ENCODE results near the gene ZFAND3. TPM values are rescaled to one million over a fixed set of nuclear protein-coding genes. Genes with fewer than 3 reads are reported as not detected.
A peak's percentile ranks its signal among the peaks of the same experiment; 100 is the strongest.

ZFAND3 gene
- total and polyA plus RNA-seq, 2 donors (not counting 3 experiments of a cell fraction or from before 2014, with no cell fraction given) = 15.4 to 54.2 TPM

- Histone ChIP-seq H3K9me1 (replicated peaks; ENCODE audit: control insufficient read depth, extremely low read depth, insufficient read depth, low read length) (no peaks in the 10 kb centered on the region), H3K4me1 (ENCODE audit: control insufficient read depth, extremely low read depth, insufficient read depth, low read length) (peaks cover 3% of the 10 kb centered on the region), H3K4me2 (ENCODE audit: insufficient read depth, low read length) (no peak overlapping the region), H3K79me2 (ENCODE audit: control insufficient read depth, insufficient read depth, low read length) (peaks cover 83% of the 10 kb centered on the region), H2AFZ (ENCODE audit: low read depth, low read length) (no peak overlapping the region), H3K9me3 (replicated peaks; ENCODE audit: control insufficient read depth, insufficient read depth, low read length) (no peaks in the 10 kb centered on the region), H3K36me3 (ENCODE audit: control insufficient read depth in 2 of 2, extremely low read depth in 1 of 2, insufficient read depth in 2 of 2, low read length in 2 of 2) (no peaks in the 10 kb centered on the region), H4K20me1 (replicated peaks; ENCODE audit: control insufficient read depth, extremely low read depth, insufficient read depth, low read length) (peaks cover 16% of the 10 kb centered on the region), H3K4me3 (replicated peaks in 1 of 3; ENCODE audit: insufficient read depth in 1 of 3, low read depth in 1 of 3, low read length in 3 of 3) (no peak overlapping the region), H3K9ac (replicated peaks; ENCODE audit: extremely low read depth, insufficient read depth, low read length) (no peak overlapping the region), H3K27me3 (ENCODE audit: control insufficient read depth in 2 of 2, insufficient read depth in 2 of 2, low read length in 2 of 2) (no peaks in the 10 kb centered on the region), H3K27ac (ENCODE audit: insufficient read depth, low read depth, low read length) (no peak overlapping the region)
- TF ChIP-seq, protein P1, sequence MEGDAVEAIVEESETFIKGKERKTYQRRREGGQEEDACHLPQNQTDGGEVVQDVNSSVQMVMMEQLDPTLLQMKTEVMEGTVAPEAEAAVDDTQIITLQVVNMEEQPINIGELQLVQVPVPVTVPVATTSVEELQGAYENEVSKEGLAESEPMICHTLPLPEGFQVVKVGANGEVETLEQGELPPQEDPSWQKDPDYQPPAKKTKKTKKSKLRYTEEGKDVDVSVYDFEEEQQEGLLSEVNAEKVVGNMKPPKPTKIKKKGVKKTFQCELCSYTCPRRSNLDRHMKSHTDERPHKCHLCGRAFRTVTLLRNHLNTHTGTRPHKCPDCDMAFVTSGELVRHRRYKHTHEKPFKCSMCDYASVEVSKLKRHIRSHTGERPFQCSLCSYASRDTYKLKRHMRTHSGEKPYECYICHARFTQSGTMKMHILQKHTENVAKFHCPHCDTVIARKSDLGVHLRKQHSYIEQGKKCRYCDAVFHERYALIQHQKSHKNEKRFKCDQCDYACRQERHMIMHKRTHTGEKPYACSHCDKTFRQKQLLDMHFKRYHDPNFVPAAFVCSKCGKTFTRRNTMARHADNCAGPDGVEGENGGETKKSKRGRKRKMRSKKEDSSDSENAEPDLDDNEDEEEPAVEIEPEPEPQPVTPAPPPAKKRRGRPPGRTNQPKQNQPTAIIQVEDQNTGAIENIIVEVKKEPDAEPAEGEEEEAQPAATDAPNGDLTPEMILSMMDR (IDR thresholded peaks at IDR 0.05; ENCODE audit: extremely low read depth in 1 of 2, insufficient read depth in 1 of 2, low read depth in 1 of 2, low read length in 2 of 2) = no peak
- TF ChIP-seq POLR2A (IDR thresholded peaks at IDR 0.05; ENCODE audit: low read depth, low read length) (no peak), MYC (IDR thresholded peaks at IDR 0.05; ENCODE audit: low read depth, low read length) (no peak), MAX (IDR thresholded peaks at IDR 0.05; ENCODE audit: insufficient read depth, insufficient read length) (no peak), GATA2 (IDR thresholded peaks at IDR 0.05; ENCODE audit: insufficient read depth, insufficient read length, low read depth, low read length) (no peak)
- DNase-seq (ENCODE audit: low read depth, low spot score) (no peak), FAIRE-seq (no peak)
- no TSS peak for BruUV-seq (replicated peaks)
- ChIA-PET POLR2A (interaction anchor here (0.7 kb wide), 1 partner anchor 32 kb away, joined by 3 read pairs; no protein-coding TSS in a partner anchor), CTCF (no interaction called here)
- intact Hi-C loops (cut with micrococcal nuclease) (no loop called here), dilution Hi-C loops (cut with MboI; ENCODE audit: extremely low pct_ligation_motif_present, low sequenced_read_pairs) (no loop called here)
Observed at GRCh38 chr6:37856285-37856684, 36.8 kb downstream of the ZFAND3 start.

- DNase-seq (ENCODE audit: low read depth, low spot score) (peak; percentile 44), FAIRE-seq (no peak)
- Histone ChIP-seq H3K9me3 (replicated peaks; ENCODE audit: control insufficient read depth, insufficient read depth, low read length) (no peaks in the 10 kb centered on the region), H3K27me3 (ENCODE audit: control insufficient read depth in 2 of 2, insufficient read depth in 2 of 2, low read length in 2 of 2) (no peaks in the 10 kb centered on the region), H3K79me2 (ENCODE audit: control insufficient read depth, insufficient read depth, low read length) (peaks cover 82% of the 10 kb centered on the region), H3K36me3 (ENCODE audit: control insufficient read depth in 2 of 2, extremely low read depth in 1 of 2, insufficient read depth in 2 of 2, low read length in 2 of 2) (no peaks in the 10 kb centered on the region), H3K9ac (replicated peaks; ENCODE audit: extremely low read depth, insufficient read depth, low read length) (no peak overlapping the region), H3K4me3 (replicated peaks in 1 of 3; ENCODE audit: insufficient read depth in 1 of 3, low read depth in 1 of 3, low read length in 3 of 3) (no peak overlapping the region), H4K20me1 (replicated peaks; ENCODE audit: control insufficient read depth, extremely low read depth, insufficient read depth, low read length) (peaks cover 13% of the 10 kb centered on the region), H3K4me1 (ENCODE audit: control insufficient read depth, extremely low read depth, insufficient read depth, low read length) (peaks cover 3% of the 10 kb centered on the region), H2AFZ (ENCODE audit: low read depth, low read length) (no peak overlapping the region), H3K9me1 (replicated peaks; ENCODE audit: control insufficient read depth, extremely low read depth, insufficient read depth, low read length) (no peaks in the 10 kb centered on the region), H3K4me2 (ENCODE audit: insufficient read depth, low read length) (no peak overlapping the region), H3K27ac (ENCODE audit: insufficient read depth, low read depth, low read length) (no peak overlapping the region)
- BruUV-seq (replicated peaks) = no TSS peak
- POLR2A ChIA-PET = no interaction called here
- no peak for TF ChIP-seq JUN (IDR thresholded peaks at IDR 0.05; ENCODE audit: borderline replicate concordance, insufficient read depth, insufficient read length, low read depth)
- no peak for TF ChIP-seq MYC (IDR thresholded peaks at IDR 0.05; ENCODE audit: low read depth, low read length)
- no peak for TF ChIP-seq GATA2 (IDR thresholded peaks at IDR 0.05; ENCODE audit: insufficient read depth, insufficient read length, low read depth, low read length)
- no peak for TF ChIP-seq EZH2 (IDR thresholded peaks at IDR 0.05; ENCODE audit: borderline replicate concordance, low read depth, low read length, severe bottlenecking)
- TF ChIP-seq, protein P1 (IDR thresholded peaks at IDR 0.05; ENCODE audit: extremely low read depth in 1 of 2, insufficient read depth in 1 of 2, low read depth in 1 of 2, low read length in 2 of 2) = no peak
- dilution Hi-C loops (cut with MboI; ENCODE audit: extremely low pct_ligation_motif_present, low sequenced_read_pairs) (no loop called here), intact Hi-C loops (cut with micrococcal nuclease) (no loop called here)
- CTCF ChIA-PET = interaction anchor here (1.1 to 3.3 kb wide), 9 partner anchors 9 to 636 kb away, joined by 4 to 25 read pairs (median 8); no protein-coding TSS in a partner anchor
Observed at GRCh38 chr6:37858363-37858762, 38.8 kb downstream of the ZFAND3 start.
